OCI-LY1 (cell line): ENCODE measurements around the gene PPM1F.

Experiments used
- H2AFZ ChIP-seq: fragments of 200-600 bp; sonication (generic), shearing (Covaris generic); 2 replicates; pipeline ENCODE4 v1.6.0; 2014; ENCODE audit warnings: antibody characterized with exemption, mild to moderate bottlenecking, low read length
- H3F3A ChIP-seq: fragments of 200-600 bp; sonication (generic), shearing (Covaris generic); 2 replicates; pipeline ENCODE4 v1.6.0; 2014; ENCODE audit warnings: mild to moderate bottlenecking, antibody characterized with exemption, low read length, moderate library complexity; ENCODE audit not compliant: insufficient read depth
- H3K27ac ChIP-seq: fragments of 200-600 bp; sonication (generic); 2 replicates; pipeline ENCODE4 v1.5.1; 2014; ENCODE audit warnings: low read length, mixed run types, mild to moderate bottlenecking, low read depth; ENCODE audit not compliant: poor library complexity, severe bottlenecking
- H3K27me3 ChIP-seq: fragments of 200-600 bp; sonication (generic); 2 replicates; pipeline ENCODE4 v1.6.0; 2014; ENCODE audit warnings: antibody characterized with exemption, mild to moderate bottlenecking, low read length, moderate library complexity; ENCODE audit not compliant: insufficient read depth
- H3K36me3 ChIP-seq: fragments of 200-600 bp; sonication (generic); 2 replicates; pipeline ENCODE4 v1.6.1; 2014; ENCODE audit warnings: mild to moderate bottlenecking, antibody characterized with exemption, low read length, moderate library complexity, mixed read lengths; ENCODE audit not compliant: insufficient read depth
- H3K4me1 ChIP-seq: fragments of 200-600 bp; sonication (generic); 2 replicates; pipeline ENCODE4 v1.5.1; 2014; ENCODE audit warnings: mild to moderate bottlenecking, low read length, moderate library complexity; ENCODE audit not compliant: insufficient read depth, severe bottlenecking
- H3K4me2 ChIP-seq: fragments of 200-600 bp; sonication (generic), shearing (Covaris generic); 2 replicates; pipeline ENCODE4 v1.6.1; 2014; ENCODE audit warnings: low read length
- H3K4me3 ChIP-seq: fragments of 200-600 bp; sonication (generic); 2 replicates; pipeline ENCODE4 v1.5.1; 2014; ENCODE audit warnings: low read length, low read depth, mild to moderate bottlenecking, mixed read lengths; ENCODE audit not compliant: poor library complexity, severe bottlenecking
- H3K79me2 ChIP-seq: fragments of 200-600 bp; shearing (Covaris generic); 2 replicates; pipeline ENCODE4 v1.6.1; 2016; ENCODE audit warnings: mixed run types, low read length, mixed read lengths; ENCODE audit not compliant: insufficient read depth
- H3K9ac ChIP-seq: fragments of 200-600 bp; sonication (generic), shearing (Covaris generic); 2 replicates; pipeline ENCODE4 v1.6.1; 2014; ENCODE audit warnings: mild to moderate bottlenecking, low read length, mixed read lengths
- H3K9me2 ChIP-seq: fragments of 200-600 bp; sonication (generic), shearing (Covaris generic); 2 replicates; pipeline ENCODE4 v1.6.1; 2014; ENCODE audit warnings: low read depth, mild to moderate bottlenecking, low read length, mixed read lengths
- H3K9me3 ChIP-seq: fragments of 200-600 bp; shearing (Covaris generic); 2 replicates; pipeline ENCODE4 v1.6.1; 2014; ENCODE audit warnings: low read length, mixed read lengths
- H4K20me1 ChIP-seq: fragments of 200-600 bp; sonication (generic), shearing (Covaris generic); 2 replicates; pipeline ENCODE4 v1.6.0; 2016; ENCODE audit warnings: mild to moderate bottlenecking, low read length; ENCODE audit not compliant: insufficient read depth
- EZH2 ChIP-seq: fragments of 200-600 bp; sonication (generic), shearing (Covaris generic); IDR thresholded peaks from 2 replicates; pipeline ENCODE4 v1.8.0; 2017; ENCODE audit warnings: borderline replicate concordance, mixed run types, mild to moderate bottlenecking, antibody characterized with exemption, low read length, moderate library complexity, mixed read lengths
- TF ChIP-seq, protein P1 (sequence below): fragments of 200-600 bp; sonication (generic), shearing (Covaris generic); IDR thresholded peaks from 2 replicates; pipeline ENCODE4 v1.5.1; 2017; ENCODE audit warnings: mild to moderate bottlenecking, antibody characterized with exemption, low read length, moderate library complexity, mixed read lengths

Gene PPM1F

DNA sequence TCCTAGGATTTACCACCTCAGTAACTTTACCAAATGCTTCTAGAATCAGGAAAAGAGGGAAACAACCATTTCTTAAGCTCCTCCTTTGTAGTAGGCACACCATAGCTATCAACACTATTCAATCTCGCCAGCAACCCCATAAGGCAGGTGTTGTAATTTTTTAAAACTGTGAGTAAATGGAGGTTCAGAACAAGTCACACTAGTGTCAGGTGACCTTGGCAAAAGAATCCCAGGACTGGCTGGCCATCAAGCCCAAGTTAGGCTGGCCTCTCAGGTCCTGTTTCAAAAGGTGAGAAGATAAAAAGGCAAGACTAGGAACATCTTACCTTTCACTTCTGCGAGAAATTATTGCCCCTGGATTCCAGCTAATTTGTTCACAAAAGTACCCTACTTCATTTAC lies 29.2 kb upstream of the PPM1F start:
- Histone ChIP-seq H3K36me3 (peaks cover 12% of the 10 kb centered on the region; the same call in 1 of the 2 replicates), H3K4me2 (peak overlapping the region; percentile 91), H3K27me3 (no peaks in the 10 kb centered on the region), H3K27ac (no peak overlapping the region), H3K9me3 (no peaks in the 10 kb centered on the region), H4K20me1 (no peaks in the 10 kb centered on the region), H3K9me2 (no peaks in the 10 kb centered on the region), H3K4me3 (peak overlapping the region; percentile 99), H3K79me2 (peaks cover 10% of the 10 kb centered on the region), H3F3A (no peaks in the 10 kb centered on the region), H3K4me1 (peaks cover 16% of the 10 kb centered on the region), H2AFZ (no peak overlapping the region), H3K9ac (peak overlapping the region; percentile 98)
- TF ChIP-seq, protein P1, sequence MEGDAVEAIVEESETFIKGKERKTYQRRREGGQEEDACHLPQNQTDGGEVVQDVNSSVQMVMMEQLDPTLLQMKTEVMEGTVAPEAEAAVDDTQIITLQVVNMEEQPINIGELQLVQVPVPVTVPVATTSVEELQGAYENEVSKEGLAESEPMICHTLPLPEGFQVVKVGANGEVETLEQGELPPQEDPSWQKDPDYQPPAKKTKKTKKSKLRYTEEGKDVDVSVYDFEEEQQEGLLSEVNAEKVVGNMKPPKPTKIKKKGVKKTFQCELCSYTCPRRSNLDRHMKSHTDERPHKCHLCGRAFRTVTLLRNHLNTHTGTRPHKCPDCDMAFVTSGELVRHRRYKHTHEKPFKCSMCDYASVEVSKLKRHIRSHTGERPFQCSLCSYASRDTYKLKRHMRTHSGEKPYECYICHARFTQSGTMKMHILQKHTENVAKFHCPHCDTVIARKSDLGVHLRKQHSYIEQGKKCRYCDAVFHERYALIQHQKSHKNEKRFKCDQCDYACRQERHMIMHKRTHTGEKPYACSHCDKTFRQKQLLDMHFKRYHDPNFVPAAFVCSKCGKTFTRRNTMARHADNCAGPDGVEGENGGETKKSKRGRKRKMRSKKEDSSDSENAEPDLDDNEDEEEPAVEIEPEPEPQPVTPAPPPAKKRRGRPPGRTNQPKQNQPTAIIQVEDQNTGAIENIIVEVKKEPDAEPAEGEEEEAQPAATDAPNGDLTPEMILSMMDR, result no peak
- TF ChIP-seq EZH2, result no peak

DNA sequence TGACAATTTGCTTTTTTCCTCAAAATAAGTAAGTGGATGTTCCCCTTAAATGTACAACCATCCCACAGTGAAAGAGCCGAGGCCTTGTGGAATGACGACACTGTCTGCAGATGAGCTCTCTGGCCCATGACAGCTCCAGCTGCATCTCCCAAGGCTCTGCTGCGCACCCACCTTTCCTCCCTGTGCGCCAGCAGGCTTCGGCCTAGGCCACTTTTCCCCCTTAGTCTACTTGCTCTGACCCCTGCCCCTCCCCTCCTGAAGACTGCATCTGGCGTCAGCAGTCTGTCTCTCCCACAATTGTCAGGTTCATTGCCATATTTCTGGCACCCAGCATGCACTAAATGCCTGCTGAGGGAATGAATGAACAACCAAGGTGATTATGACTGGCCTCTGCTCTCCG lies 27.9 kb upstream of the PPM1F start:
- peak overlapping the region; percentile 91; the same call in 1 of the 2 replicates for H3K4me2 ChIP-seq
- no peaks in the 10 kb centered on the region for H3K9me3 ChIP-seq
- peaks cover 10% of the 10 kb centered on the region for H3K79me2 ChIP-seq
- no peaks in the 10 kb centered on the region for H3K9me2 ChIP-seq
- H3K4me1 ChIP-seq, result peaks cover 16% of the 10 kb centered on the region
- H3K4me3 ChIP-seq, result no peak overlapping the region
- H4K20me1 ChIP-seq, result no peaks in the 10 kb centered on the region
- H3K27ac ChIP-seq, result no peak overlapping the region
- no peak overlapping the region for H3K9ac ChIP-seq
- TF ChIP-seq EZH2, result no peak
- TF ChIP-seq, protein P1, result no peak
- H2AFZ ChIP-seq, result no peak overlapping the region
- no peaks in the 10 kb centered on the region for H3K27me3 ChIP-seq
- peaks cover 17% of the 10 kb centered on the region; the same call in 1 of the 2 replicates for H3K36me3 ChIP-seq
- H3F3A ChIP-seq, result no peaks in the 10 kb centered on the region

DNA sequence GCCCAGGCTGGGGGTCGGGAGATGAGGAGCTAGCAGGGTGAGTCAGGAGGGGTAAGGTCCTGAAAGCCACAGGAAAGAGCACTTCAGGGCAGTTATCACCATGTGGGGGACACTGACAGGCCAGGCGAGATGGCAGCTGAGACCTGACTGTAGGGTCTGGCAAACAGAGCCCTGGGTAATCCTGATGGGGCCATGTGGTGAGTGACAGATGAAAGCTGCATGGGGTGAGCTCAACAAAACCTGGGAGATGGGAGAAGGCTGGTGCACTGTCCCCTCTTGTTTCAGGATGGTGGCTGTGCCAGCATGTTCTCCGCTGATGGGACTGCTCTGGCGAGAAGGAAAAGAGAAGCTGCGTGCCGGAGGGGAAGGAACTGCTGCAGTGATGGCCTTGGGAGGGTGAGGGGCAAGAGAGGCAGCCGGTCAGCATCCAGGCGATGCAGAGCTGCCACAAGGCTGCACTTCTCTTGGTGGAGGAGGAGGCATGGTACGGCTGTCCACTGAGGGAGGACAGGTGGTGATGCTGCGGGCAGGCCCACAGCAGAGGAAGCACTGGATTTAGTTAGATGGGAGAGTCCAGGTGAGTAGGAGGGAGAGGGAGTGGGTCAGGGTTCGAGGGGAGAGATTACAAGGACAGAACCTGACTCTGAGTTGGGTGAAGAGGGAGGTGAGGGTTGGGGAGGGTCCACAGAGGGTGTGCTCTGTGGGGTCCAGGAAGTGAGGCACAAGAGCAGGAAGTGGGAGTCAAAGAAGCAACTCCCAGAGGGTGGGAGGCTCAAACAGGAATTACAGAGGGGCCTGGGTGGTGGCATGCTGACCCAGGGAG lies 26.1 kb upstream of the PPM1F start:
- Histone ChIP-seq H3K4me2 (no peak overlapping the region), H3K4me3 (no peak overlapping the region), H3K9me2 (no peaks in the 10 kb centered on the region), H3K4me1 (peaks cover 16% of the 10 kb centered on the region), H3K9me3 (no peaks in the 10 kb centered on the region), H3F3A (no peaks in the 10 kb centered on the region), H3K9ac (no peak overlapping the region), H3K79me2 (peaks cover 10% of the 10 kb centered on the region), H2AFZ (no peak overlapping the region), H3K27me3 (no peaks in the 10 kb centered on the region), H3K27ac (no peak overlapping the region), H4K20me1 (no peaks in the 10 kb centered on the region), H3K36me3 (peaks cover 34% of the 10 kb centered on the region)
- TF ChIP-seq, protein P1, result no peak
- TF ChIP-seq EZH2, result no peak
